GM18909 (cell line): ENCODE data around the gene GPATCH2.

ENCODE experiments used
- ATAC-seq: cut with Tn5 transposase; IDR thresholded peaks from one replicate; pipeline ENCODE4 v1.9.1; 2021; ENCODE audit warnings: mild to moderate bottlenecking; ENCODE audit not compliant: unreplicated experiment, poor library complexity

The GPATCH2 gene

GRCh38 chr1:217462159-217462558 is 168.7 kb downstream of the GPATCH2 start:
- no peak for ATAC-seq

GRCh38 chr1:217457016-217457415 is 173.9 kb downstream of the GPATCH2 start:
- ATAC-seq, result no peak

- ATAC-seq, result no peak
Measured at GRCh38 chr1:217456261-217456660, 174.6 kb downstream of the GPATCH2 start.

GRCh38 chr1:217453816-217454215 is 177.1 kb downstream of the GPATCH2 start:
- no peak for ATAC-seq

- no peak for ATAC-seq
Measured at GRCh38 chr1:217449370-217449769, 181.5 kb downstream of the GPATCH2 start.

GRCh38 chr1:217443845-217444244 is 187.0 kb downstream of the GPATCH2 start:
- no peak for ATAC-seq

- no peak for ATAC-seq
Measured at GRCh38 chr1:217437376-217437775, 193.5 kb downstream of the GPATCH2 start.

GRCh38 chr1:217435204-217435603 is 195.7 kb downstream of the GPATCH2 start:
- ATAC-seq, result no peak

- ATAC-seq, result no peak
Measured at GRCh38 chr1:217433664-217434063, 197.2 kb downstream of the GPATCH2 start.

- no peak for ATAC-seq
Measured at GRCh38 chr1:217432339-217432738, 198.6 kb downstream of the GPATCH2 start.

GRCh38 chr1:217431395-217431794 is 199.5 kb downstream of the GPATCH2 start:
- no peak for ATAC-seq

GRCh38 chr1:217425422-217425821 is 205.5 kb downstream of the GPATCH2 start:
- ATAC-seq, result no peak

- no peak for ATAC-seq
Measured at GRCh38 chr1:217419194-217419551, 211.7 kb downstream of the GPATCH2 start.

- no peak for ATAC-seq
Measured at GRCh38 chr1:217418269-217419193, 212.4 kb downstream of the GPATCH2 start.

GRCh38 chr1:217417363-217417762 is 213.5 kb downstream of the GPATCH2 start:
- ATAC-seq, result no peak

GRCh38 chr1:217407534-217408001 is 223.3 kb downstream of the GPATCH2 start:
- ATAC-seq, result no peak

GRCh38 chr1:217403026-217403720 is 227.7 kb downstream of the GPATCH2 start:
- ATAC-seq, result no peak

- no peak for ATAC-seq
Measured at GRCh38 chr1:217402301-217402700, 228.6 kb downstream of the GPATCH2 start.

GRCh38 chr1:217393896-217394295 is 237.0 kb downstream of the GPATCH2 start:
- no peak for ATAC-seq

GRCh38 chr1:217392441-217392840 is 238.4 kb downstream of the GPATCH2 start:
- ATAC-seq, result no peak

- peak; percentile 84 for ATAC-seq
Measured at GRCh38 chr1:217389895-217390294, 241.0 kb downstream of the GPATCH2 start.
